SU-DHL-6 (cell line): ENCODE measurements around the gene MAPT.

Source experiments
- EZH2phosphoT487 ChIP-seq: fragments of 200-600 bp; sonication (generic), shearing (Covaris generic); conservative IDR thresholded peaks from 2 replicates; pipeline ENCODE4 v1.6.1; 2018; ENCODE audit warnings: mild to moderate bottlenecking, antibody characterized with exemption, low read length, moderate library complexity, mixed read lengths
- TF ChIP-seq, protein P1 (sequence below): fragments of 200-600 bp; sonication (generic); IDR thresholded peaks from one replicate; pipeline ENCODE4 v1.5.1; 2017; ENCODE audit warnings: antibody characterized with exemption, mild to moderate bottlenecking, low read length, moderate library complexity; ENCODE audit not compliant: insufficient read depth, poor library complexity, severe bottlenecking

DNA sequence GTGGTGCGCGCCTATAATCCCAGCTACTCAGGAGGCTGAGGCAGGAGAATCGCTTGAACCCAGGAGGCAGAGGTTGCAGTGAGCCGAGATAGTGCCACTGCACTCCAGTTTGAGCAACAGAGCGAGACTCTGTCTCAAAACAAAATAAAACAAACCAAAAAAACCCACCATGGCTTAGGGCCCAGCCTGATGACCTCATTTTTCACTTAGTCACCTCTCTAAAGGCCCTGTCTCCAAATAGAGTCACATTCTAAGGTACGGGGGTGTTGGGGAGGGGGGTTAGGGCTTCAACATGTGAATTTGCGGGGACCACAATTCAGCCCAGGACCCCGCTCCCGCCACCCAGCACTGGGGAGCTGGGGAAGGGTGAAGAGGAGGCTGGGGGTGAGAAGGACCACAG, 103.3 kb downstream of the MAPT start:
- TF ChIP-seq, protein P1, sequence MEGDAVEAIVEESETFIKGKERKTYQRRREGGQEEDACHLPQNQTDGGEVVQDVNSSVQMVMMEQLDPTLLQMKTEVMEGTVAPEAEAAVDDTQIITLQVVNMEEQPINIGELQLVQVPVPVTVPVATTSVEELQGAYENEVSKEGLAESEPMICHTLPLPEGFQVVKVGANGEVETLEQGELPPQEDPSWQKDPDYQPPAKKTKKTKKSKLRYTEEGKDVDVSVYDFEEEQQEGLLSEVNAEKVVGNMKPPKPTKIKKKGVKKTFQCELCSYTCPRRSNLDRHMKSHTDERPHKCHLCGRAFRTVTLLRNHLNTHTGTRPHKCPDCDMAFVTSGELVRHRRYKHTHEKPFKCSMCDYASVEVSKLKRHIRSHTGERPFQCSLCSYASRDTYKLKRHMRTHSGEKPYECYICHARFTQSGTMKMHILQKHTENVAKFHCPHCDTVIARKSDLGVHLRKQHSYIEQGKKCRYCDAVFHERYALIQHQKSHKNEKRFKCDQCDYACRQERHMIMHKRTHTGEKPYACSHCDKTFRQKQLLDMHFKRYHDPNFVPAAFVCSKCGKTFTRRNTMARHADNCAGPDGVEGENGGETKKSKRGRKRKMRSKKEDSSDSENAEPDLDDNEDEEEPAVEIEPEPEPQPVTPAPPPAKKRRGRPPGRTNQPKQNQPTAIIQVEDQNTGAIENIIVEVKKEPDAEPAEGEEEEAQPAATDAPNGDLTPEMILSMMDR: no peak
- TF ChIP-seq EZH2phosphoT487: no peak
